Measurements from ENCODE around the gene LVRN.
"Not testable (repeated sequence)": the region's sequence is repeated elsewhere in the genome, so short reads cannot be mapped to it uniquely, and the experiment has no call there.

The LVRN gene

GRCh38 chr5:115962239-115962564 lies at the start of gene LVRN:
Gene LVRN (plus strand): TSS chr5:115962475. CDS start chr5:115962618, 143 bp downstream.
- DNase-seq: no peak

- DNase-seq: not testable (repeated sequence)
These were observed 48.5 kb upstream of the LVRN start for GRCh38 chr5:115913623-115914400.

- DNase-seq: no peak
These were observed 42.0 kb upstream of the LVRN start for GRCh38 chr5:115920171-115920725.

- DNase-seq: not testable (repeated sequence)
These were observed 33.5 kb upstream of the LVRN start for GRCh38 chr5:115928578-115929407.

- not testable (repeated sequence) for DNase-seq
These were observed 32.1 kb upstream of the LVRN start for GRCh38 chr5:115930171-115930570.

GRCh38 chr5:115930630-115931337 lies 31.5 kb upstream of the LVRN start:
- DNase-seq: no peak

- DNase-seq: no peak
These were observed 29.3 kb upstream of the LVRN start for GRCh38 chr5:115932991-115933390.

GRCh38 chr5:115934388-115934974 lies 27.8 kb upstream of the LVRN start:
- DNase-seq: no peak

- no peak for DNase-seq
These were observed 26.2 kb upstream of the LVRN start for GRCh38 chr5:115936031-115936430.

GRCh38 chr5:115939059-115939458 lies 23.2 kb upstream of the LVRN start:
- DNase-seq: no peak

- no peak for DNase-seq
These were observed 22.0 kb upstream of the LVRN start for GRCh38 chr5:115940080-115940810.

GRCh38 chr5:115941051-115941675 lies 21.1 kb upstream of the LVRN start:
- DNase-seq: no peak

- no peak for DNase-seq
These were observed 17.8 kb upstream of the LVRN start for GRCh38 chr5:115944501-115944900.

GRCh38 chr5:115946655-115947054 lies 15.6 kb upstream of the LVRN start:
- DNase-seq: no peak

- no peak for DNase-seq
These were observed 15.0 kb upstream of the LVRN start for GRCh38 chr5:115947260-115947659.

GRCh38 chr5:115948091-115948534 lies 14.2 kb upstream of the LVRN start:
- DNase-seq: no peak

GRCh38 chr5:115949096-115949495 lies 13.2 kb upstream of the LVRN start:
- no peak for DNase-seq

- no peak for DNase-seq
These were observed 9.7 kb upstream of the LVRN start for GRCh38 chr5:115952588-115952987.

GRCh38 chr5:115954144-115954543 lies 8.1 kb upstream of the LVRN start:
- DNase-seq: no peak

- no peak for DNase-seq
These were observed 5.3 kb upstream of the LVRN start for GRCh38 chr5:115956957-115957356.
